ENCODE results near the gene IFNA16.
"Not testable (repeated sequence)": the region's sequence is repeated elsewhere in the genome, so short reads cannot be mapped to it uniquely, and the experiment has no call there.

DNA sequence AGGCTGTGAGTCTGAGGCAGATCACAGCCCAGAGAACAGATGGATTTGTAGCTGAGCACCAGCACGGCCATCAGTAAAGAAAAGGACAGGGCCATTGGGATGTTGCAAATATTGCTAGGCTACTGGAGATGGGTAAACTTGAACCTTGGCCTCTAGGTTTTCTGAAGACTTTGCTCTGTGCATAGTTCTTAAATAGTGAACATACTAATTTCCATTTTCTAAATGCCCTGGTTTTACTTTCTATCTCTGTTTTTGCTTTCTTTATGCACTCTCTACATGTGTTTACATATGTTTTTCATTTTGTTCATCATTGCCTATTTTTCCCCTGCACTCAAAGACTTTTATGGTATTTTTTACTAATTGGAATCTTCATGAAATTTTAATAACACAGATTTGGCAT, at the start of gene IFNA16:
- TF ChIP-seq POLR2AphosphoS5 (IDR thresholded peaks at IDR 0.05); CTCF (IDR thresholded peaks at IDR 0.05); POLR2A (IDR thresholded peaks at IDR 0.05); EP300 (IDR thresholded peaks at IDR 0.05; ENCODE audit: low read depth): not testable (repeated sequence)

Measured in transverse colon (tissue), 4 donors.